Upper lobe of left lung (tissue), 6 donors: ENCODE data around the gene NPY1R. TPM values are rescaled to one million over a fixed set of nuclear protein-coding genes. Genes with fewer than 3 reads are reported as not detected.

ENCODE experiments used
- ATAC-seq, 2 donors: fragments of 200-7000 bp; cut with Tn5 transposase; one replicate each; pipeline ENCODE4 v1.9.1; 2022; ENCODE audit warnings: mild to moderate bottlenecking in 2 of 2, moderate library complexity in 2 of 2; ENCODE audit not compliant: low FRiP score in 2 of 2
- DNase-seq, 2 donors: peaks; one replicate each; pipeline ENCODE4 v3.0.0-alpha.2; 2019 to 2020
- H3K27ac ChIP-seq, 4 donors: fragments of 200-600 bp; sonication (generic); one replicate each; pipeline ENCODE4 v1.5.1; 2016 to 2019
- H3K27me3 ChIP-seq, 4 donors: fragments of 200-600 bp; sonication (generic); one replicate each; pipeline ENCODE4 v1.5.1; 2017 to 2019
- H3K36me3 ChIP-seq, 4 donors: fragments of 200-600 bp; sonication (generic); one replicate each; pipeline ENCODE4 v1.5.1; 2016 to 2019
- H3K4me1 ChIP-seq, 4 donors: fragments of 200-600 bp; sonication (generic); one replicate each; pipeline ENCODE4 v1.5.1; 2018 to 2019
- H3K4me3 ChIP-seq, 4 donors: fragments of 200-600 bp; sonication (generic); one replicate each; pipeline ENCODE4 v1.5.1; 2017 to 2019; ENCODE audit warnings: mild to moderate bottlenecking in 2 of 4, moderate library complexity in 1 of 4
- H3K9me3 ChIP-seq, 4 donors: fragments of 200-600 bp; sonication (generic); one replicate each; pipeline ENCODE4 v1.5.1; 2018 to 2019
- CTCF ChIP-seq, 6 experiments: fragments of 450-650 bp in 4 of 6; fragments of 200-600 bp in 2 of 6; sonication (generic) in 2 of 6; IDR thresholded peaks; one replicate each; pipeline ENCODE4 v1.5.1; 2016 to 2019; ENCODE audit warnings: antibody characterized with exemption in 6 of 6
- EP300 ChIP-seq, 4 donors: sonication (generic); formaldehyde crosslinking; IDR thresholded peaks; one replicate each; pipeline ENCODE4 v1.5.1; 2017; ENCODE audit warnings: antibody characterized with exemption in 4 of 4, control low read depth in 2 of 4
- POLR2A ChIP-seq, 4 donors: fragments of 450-650 bp; IDR thresholded peaks; one replicate each; pipeline ENCODE4 v1.5.1; 2016 to 2017; ENCODE audit warnings: antibody characterized with exemption in 4 of 4, mild to moderate bottlenecking in 2 of 4
- POLR2AphosphoS5 ChIP-seq, 2 donors: sonication (generic); formaldehyde crosslinking; IDR thresholded peaks; one replicate each; pipeline ENCODE4 v1.5.1; 2017; ENCODE audit warnings: antibody characterized with exemption in 2 of 2
- WGBS, 2 donors: methylation state at CpG; one replicate each; pipeline ENCODE4 v1.1.5; 2017 to 2018; 5-methylcytosine and 5-hydroxymethylcytosine counted together
- total RNA-seq, 6 donors: library from RNA; depleted of rRNA in 4 of 6; stranded (reverse); fragments of >200 nt in 4 of 6; gene quantifications; one replicate each; pipeline versions ENCODE4 v1.1.0 to v1.2.1, GENCODE V29; 2016 to 2021
- donor health status: DM: no; HTN: no; CAD: no; lungs with moderate emphysema.
- donor health status: DM: no; HTN: yes; CAD: no; lungs with severe emphysema.

Gene NPY1R
- total RNA-seq, 6 donors from 2014 or later: 0.44 to 3.2 (median 2.2) TPM; not detected in 1

GRCh38 chr4:163330916-163331628, 1.3 kb downstream of the NPY1R start:
- WGBS, 2 donors: 47 to 54% methylated on average over 16 of the region's 16 CpGs
- ATAC-seq (no peak), DNase-seq (no peak)

GRCh38 chr4:163317110-163317509, 15.3 kb downstream of the NPY1R start:
- TF ChIP-seq POLR2AphosphoS5 (IDR thresholded peaks at IDR 0.05) (no peak), POLR2A (IDR thresholded peaks at IDR 0.05) (no peak), CTCF (IDR thresholded peaks at IDR 0.05) (no peak), EP300 (IDR thresholded peaks at IDR 0.05) (no peak)

More at GRCh38 chr4:163330916-163331628, 1.3 kb downstream of the NPY1R start:
- TF ChIP-seq POLR2A (IDR thresholded peaks at IDR 0.05) (no peak), CTCF (IDR thresholded peaks at IDR 0.05) (no peak), EP300 (IDR thresholded peaks at IDR 0.05) (no peak), POLR2AphosphoS5 (IDR thresholded peaks at IDR 0.05) (no peak)
- peaks cover 0 to 22% (median 11%) of the 10 kb centered on the region in 4 donors for H3K4me1 ChIP-seq
- H3K36me3 ChIP-seq: no peaks in the 10 kb centered on the region
- H3K27me3 ChIP-seq: peaks cover 0 to 4% (median 2%) of the 10 kb centered on the region in 4 donors
- no peak overlapping the region for H3K27ac ChIP-seq
- H3K4me3 ChIP-seq: peak overlapping the region in 3 of 4 donors; percentile 48 to 60 (median 56)
- H3K9me3 ChIP-seq: no peaks in the 10 kb centered on the region

GRCh38 chr4:163309466-163309865, 22.9 kb downstream of the NPY1R start:
- Histone ChIP-seq H3K9me3 (no peaks in the 10 kb centered on the region), H3K4me1 (no peaks in the 10 kb centered on the region), H3K4me3 (no peak overlapping the region), H3K27ac (no peak overlapping the region), H3K27me3 (no peaks in the 10 kb centered on the region), H3K36me3 (no peaks in the 10 kb centered on the region)
- TF ChIP-seq EP300 (IDR thresholded peaks at IDR 0.05): no peak
- TF ChIP-seq POLR2AphosphoS5 (IDR thresholded peaks at IDR 0.05): no peak
- no peak for TF ChIP-seq CTCF (IDR thresholded peaks at IDR 0.05)
- no peak for TF ChIP-seq POLR2A (IDR thresholded peaks at IDR 0.05)
- DNase-seq: no peak
- whole genome bisulfite sequencing, 2 donors: 74 to 82% methylated on average over 1 of the region's 1 CpG
- ATAC-seq: no peak

More at GRCh38 chr4:163317110-163317509, 15.3 kb downstream of the NPY1R start:
- no peak for DNase-seq
- Histone ChIP-seq H3K27ac (no peak overlapping the region), H3K4me3 (no peak overlapping the region), H3K36me3 (no peaks in the 10 kb centered on the region), H3K4me1 (no peaks in the 10 kb centered on the region), H3K27me3 (no peaks in the 10 kb centered on the region), H3K9me3 (peaks cover 8 to 18% (median 12%) of the 10 kb centered on the region in 4 donors)
- no peak for ATAC-seq
- 0% methylated on average over 1 of the region's 1 CpG for WGBS, 2 donors

- 87 to 92% methylated on average over 2 of the region's 2 CpGs for WGBS, 2 donors
- no peak overlapping the region for H3K4me3 ChIP-seq
- no peaks in the 10 kb centered on the region for H3K9me3 ChIP-seq
- TF ChIP-seq POLR2AphosphoS5 (IDR thresholded peaks at IDR 0.05) (no peak), POLR2A (IDR thresholded peaks at IDR 0.05) (no peak), CTCF (IDR thresholded peaks at IDR 0.05) (no peak), EP300 (IDR thresholded peaks at IDR 0.05) (no peak)
- no peaks in the 10 kb centered on the region for H3K4me1 ChIP-seq
- DNase-seq (no peak), ATAC-seq (no peak)
- no peaks in the 10 kb centered on the region for H3K27me3 ChIP-seq
- H3K36me3 ChIP-seq: no peaks in the 10 kb centered on the region
- H3K27ac ChIP-seq: no peak overlapping the region
Measured at GRCh38 chr4:163303069-163303468, 29.3 kb downstream of the NPY1R start.

GRCh38 chr4:163300445-163300844, 32.0 kb downstream of the NPY1R start:
- ATAC-seq (no peak), DNase-seq (no peak)
- Histone ChIP-seq H3K36me3 (no peaks in the 10 kb centered on the region), H3K27me3 (no peaks in the 10 kb centered on the region), H3K9me3 (no peaks in the 10 kb centered on the region), H3K27ac (no peak overlapping the region), H3K4me3 (no peak overlapping the region), H3K4me1 (no peaks in the 10 kb centered on the region)
- 79 to 85% methylated on average over 3 of the region's 3 CpGs for WGBS, 2 donors
- TF ChIP-seq CTCF (IDR thresholded peaks at IDR 0.05) (no peak), POLR2AphosphoS5 (IDR thresholded peaks at IDR 0.05) (no peak), POLR2A (IDR thresholded peaks at IDR 0.05) (no peak), EP300 (IDR thresholded peaks at IDR 0.05) (no peak)
